Right lobe of liver (tissue), 6 donors: ENCODE data around the gene RIPOR1. TPM values are rescaled to one million over a fixed set of nuclear protein-coding genes. Genes with fewer than 3 reads are reported as not detected.
"Not testable (repeated sequence)": the region's sequence is repeated elsewhere in the genome, so short reads cannot be mapped to it uniquely, and the experiment has no call there.

Experiments
- ATAC-seq, 4 donors: fragments of 200-7000 bp; cut with Tn5 transposase; one replicate each; pipeline ENCODE4 v1.9.1; 2020; ENCODE audit warnings: mild to moderate bottlenecking in 4 of 4, moderate library complexity in 4 of 4
- DNase-seq, 3 donors: peaks; one replicate each; pipeline ENCODE4 v3.0.0-alpha.2; 2020
- H3K27ac ChIP-seq, 3 donors: fragments of 200-600 bp; one replicate each; pipeline ENCODE4 v1.8.0; 2022
- H3K27me3 ChIP-seq, 2 donors: fragments of 200-600 bp; one replicate each; pipeline ENCODE4 v1.8.0; 2022
- H3K36me3 ChIP-seq, 4 donors: fragments of 200-600 bp; sonication (generic) in 1 of 4; one replicate each; pipeline versions ENCODE4 v1.5.1 to v1.8.0; 2017 to 2022; ENCODE audit warnings: control low read depth in 1 of 4
- H3K4me1 ChIP-seq, 4 donors: fragments of 200-600 bp; sonication (generic) in 1 of 4; one replicate each; pipeline versions ENCODE4 v1.5.1 to v1.8.0; 2017 to 2022; ENCODE audit warnings: control low read depth in 1 of 4
- H3K4me3 ChIP-seq, 3 donors: fragments of 200-600 bp; one replicate each; pipeline ENCODE4 v1.8.0; 2022
- H3K9me3 ChIP-seq, 4 donors: fragments of 200-600 bp; sonication (generic) in 1 of 4; one replicate each; pipeline versions ENCODE4 v1.5.1 to v1.8.0; 2017 to 2022; ENCODE audit warnings: control low read depth in 1 of 4
- POLR2A ChIP-seq: fragments of 450-650 bp; IDR thresholded peaks from one replicate; pipeline ENCODE4 v1.6.1; 2017; ENCODE audit warnings: antibody characterized with exemption, mild to moderate bottlenecking
- WGBS: methylation state at CpG from one replicate; pipeline ENCODE4 v1.1.6; 2018; ENCODE audit warnings: low coverage, low lambda C conversion rate; ENCODE audit not compliant: insufficient coverage; ENCODE audit errors: missing lambda C conversion rate; 5-methylcytosine and 5-hydroxymethylcytosine counted together
- intact Hi-C, 2 donors: fragments of 100-400 bp; cut with DNase I; formaldehyde crosslinking; loops; one replicate each; pipeline versions ENCODE4 v1.11.2 to v1.14.1; 2022
- total RNA-seq, 6 experiments: library from RNA; depleted of rRNA in 2 of 6; stranded (reverse); fragments of >200 nt in 2 of 6; fragmentation: NEBNext Ultra II Directional in 3 of 6; extraction: Animal tissue kit (Norgen Biotek cat#: 25700) in 3 of 6; gene quantifications; one replicate each; pipeline versions ENCODE4 v1.1.0 to v1.2.4, GENCODE V29; 2016 to 2023
- TF ChIP-seq, protein P1 (sequence below), 4 donors: fragments of 200-600 bp in 3 of 4; fragments of 450-650 bp in 1 of 4; IDR thresholded peaks; one replicate each; pipeline versions ENCODE4 v1.5.1 to v1.8.0; 2016 to 2022; ENCODE audit warnings: antibody characterized with exemption in 4 of 4, mild to moderate bottlenecking in 2 of 4
- donor health status: DM: no; HTN: yes; CAD: no.
- donor health status: DM: no; HTN: no; CAD: no.
- donor health status: DM: no; HTN: no; CAD: no.
- donor health status: DM: no; HTN: yes; CAD: no.
- donor health status: DM: no; HTN: yes; CAD: no.

RIPOR1 gene
- total RNA-seq, 6 experiments from 2014 or later = 19.9 to 35.0 (median 26.8) TPM

DNA sequence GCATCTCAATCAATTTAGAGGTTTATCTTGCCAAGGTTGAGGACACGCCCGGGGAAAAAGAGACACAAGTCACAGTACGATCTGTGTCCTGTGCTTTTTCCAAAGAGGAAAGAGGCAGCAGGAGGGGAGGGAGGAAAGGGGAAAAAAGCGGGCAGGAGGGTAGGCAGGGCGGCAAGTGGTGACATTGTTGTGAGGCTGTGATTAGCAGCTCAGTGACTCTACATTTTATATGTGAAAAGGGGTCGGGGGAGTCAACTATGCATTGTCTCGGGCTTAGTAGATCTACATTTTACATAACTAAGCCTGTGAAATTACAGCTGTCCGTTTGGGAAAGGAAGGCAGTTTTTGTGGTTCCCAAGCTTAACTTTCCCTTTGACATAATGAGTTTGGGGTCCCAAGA lies 22.2 kb upstream of the RIPOR1 start:
- WGBS = 61% methylated on average over 8 of the region's 8 CpGs
- DNase-seq (no peak), ATAC-seq (no peak)
- Histone ChIP-seq H3K36me3 (no peaks in the 10 kb centered on the region), H3K4me1 (no peaks in the 10 kb centered on the region), H3K4me3 (no peak overlapping the region), H3K9me3 (no peaks in the 10 kb centered on the region), H3K27ac (no peak overlapping the region), H3K27me3 (no peaks in the 10 kb centered on the region)
- no peak for TF ChIP-seq POLR2A
- TF ChIP-seq, protein P1, sequence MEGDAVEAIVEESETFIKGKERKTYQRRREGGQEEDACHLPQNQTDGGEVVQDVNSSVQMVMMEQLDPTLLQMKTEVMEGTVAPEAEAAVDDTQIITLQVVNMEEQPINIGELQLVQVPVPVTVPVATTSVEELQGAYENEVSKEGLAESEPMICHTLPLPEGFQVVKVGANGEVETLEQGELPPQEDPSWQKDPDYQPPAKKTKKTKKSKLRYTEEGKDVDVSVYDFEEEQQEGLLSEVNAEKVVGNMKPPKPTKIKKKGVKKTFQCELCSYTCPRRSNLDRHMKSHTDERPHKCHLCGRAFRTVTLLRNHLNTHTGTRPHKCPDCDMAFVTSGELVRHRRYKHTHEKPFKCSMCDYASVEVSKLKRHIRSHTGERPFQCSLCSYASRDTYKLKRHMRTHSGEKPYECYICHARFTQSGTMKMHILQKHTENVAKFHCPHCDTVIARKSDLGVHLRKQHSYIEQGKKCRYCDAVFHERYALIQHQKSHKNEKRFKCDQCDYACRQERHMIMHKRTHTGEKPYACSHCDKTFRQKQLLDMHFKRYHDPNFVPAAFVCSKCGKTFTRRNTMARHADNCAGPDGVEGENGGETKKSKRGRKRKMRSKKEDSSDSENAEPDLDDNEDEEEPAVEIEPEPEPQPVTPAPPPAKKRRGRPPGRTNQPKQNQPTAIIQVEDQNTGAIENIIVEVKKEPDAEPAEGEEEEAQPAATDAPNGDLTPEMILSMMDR (IDR thresholded peaks at IDR 0.05) = no peak
- intact Hi-C loops = no loop called here

DNA sequence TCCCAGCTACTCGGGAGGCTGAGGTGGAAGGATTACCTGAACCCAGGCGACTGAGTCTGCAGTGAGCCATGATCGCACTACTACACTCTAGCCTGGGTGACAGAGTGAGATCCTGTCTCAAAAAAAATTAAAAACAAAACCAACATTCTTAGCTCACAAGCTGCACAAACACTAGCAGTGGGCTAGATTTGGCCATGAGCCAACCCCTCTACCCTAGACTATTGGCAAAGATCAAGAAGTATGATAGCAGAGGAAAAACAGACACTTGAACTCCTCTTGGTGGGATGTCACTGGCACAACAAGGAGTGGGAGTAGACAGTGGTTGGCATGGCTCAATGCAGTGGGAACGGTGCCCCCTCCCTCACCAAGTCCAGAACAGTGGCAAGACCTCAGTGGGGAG lies 19.6 kb upstream of the RIPOR1 start:
- H3K27ac ChIP-seq = no peak overlapping the region
- H3K36me3 ChIP-seq = no peaks in the 10 kb centered on the region
- no peaks in the 10 kb centered on the region for H3K27me3 ChIP-seq
- no peak for TF ChIP-seq POLR2A
- TF ChIP-seq, protein P1 (IDR thresholded peaks at IDR 0.05) = no peak
- H3K4me1 ChIP-seq = no peaks in the 10 kb centered on the region
- DNase-seq (no peak), ATAC-seq (no peak)
- intact Hi-C loops = no loop called here
- no peaks in the 10 kb centered on the region for H3K9me3 ChIP-seq
- H3K4me3 ChIP-seq = no peak overlapping the region
- 70% methylated on average over 4 of the region's 4 CpGs for WGBS

DNA sequence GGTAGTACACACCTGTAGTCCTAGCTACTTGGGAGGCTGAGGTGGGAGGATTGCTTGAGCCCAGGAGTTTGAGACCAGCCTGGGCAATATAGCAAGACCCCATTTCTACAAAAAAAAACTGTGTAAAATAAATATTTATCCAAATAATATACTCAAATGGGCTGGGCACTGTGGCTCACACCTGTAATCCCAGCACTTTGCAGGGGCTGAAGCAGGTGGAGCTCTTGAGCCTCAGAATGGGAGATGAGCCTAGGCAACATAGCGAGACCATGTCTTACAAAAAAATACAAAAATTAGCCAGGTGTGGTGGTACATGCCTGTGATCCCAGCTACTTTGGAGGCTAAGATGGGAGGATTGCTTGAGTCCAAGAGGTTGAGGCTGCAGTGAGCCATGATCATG lies 14.7 kb upstream of the RIPOR1 start:
- 88% methylated on average over 1 of the region's 1 CpG for WGBS
- H3K27ac ChIP-seq, intact Hi-C loops, H3K4me3 ChIP-seq, DNase-seq, H3K4me1 ChIP-seq, H3K9me3 ChIP-seq, H3K36me3 ChIP-seq, H3K27me3 ChIP-seq: not testable (repeated sequence)
- ATAC-seq = peak in 1 of 4 donors; percentile 13

DNA sequence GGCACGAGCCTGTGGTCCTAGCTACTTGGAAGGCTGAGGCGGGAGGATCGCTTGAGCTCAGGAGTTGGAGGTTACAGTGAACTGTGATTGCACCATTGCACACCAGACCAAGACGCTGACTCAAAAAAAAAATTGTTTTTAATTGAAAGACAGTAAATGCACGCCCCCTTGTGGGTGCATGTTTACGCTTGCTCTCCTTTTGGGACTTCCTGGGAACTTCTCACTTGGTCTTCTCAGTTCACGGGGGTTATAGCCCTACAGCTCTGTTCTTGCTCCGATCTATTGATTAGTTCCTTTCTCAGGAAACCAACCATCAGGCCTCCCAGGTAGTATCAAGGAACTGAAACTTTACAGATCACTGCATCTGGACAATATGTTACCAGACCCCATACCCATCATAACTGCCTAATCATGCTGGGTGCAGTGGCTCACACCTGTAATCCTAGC lies 14.2 kb upstream of the RIPOR1 start:
- no peaks in the 10 kb centered on the region for H3K27me3 ChIP-seq
- H3K4me1 ChIP-seq = no peaks in the 10 kb centered on the region
- H3K36me3 ChIP-seq = no peaks in the 10 kb centered on the region
- H3K27ac ChIP-seq = no peak overlapping the region
- peak in 2 of 3 donors; percentile 70 to 76 for DNase-seq
- peak; percentile 78 to 92 (median 88) for ATAC-seq
- no peak for TF ChIP-seq POLR2A
- TF ChIP-seq, protein P1 (IDR thresholded peaks at IDR 0.05) = peak; percentile 64 to 74 (median 66)
- H3K9me3 ChIP-seq = no peaks in the 10 kb centered on the region
- 5% methylated on average over 7 of the region's 8 CpGs for WGBS
- intact Hi-C loops = no loop called here
- H3K4me3 ChIP-seq = no peak overlapping the region

DNA sequence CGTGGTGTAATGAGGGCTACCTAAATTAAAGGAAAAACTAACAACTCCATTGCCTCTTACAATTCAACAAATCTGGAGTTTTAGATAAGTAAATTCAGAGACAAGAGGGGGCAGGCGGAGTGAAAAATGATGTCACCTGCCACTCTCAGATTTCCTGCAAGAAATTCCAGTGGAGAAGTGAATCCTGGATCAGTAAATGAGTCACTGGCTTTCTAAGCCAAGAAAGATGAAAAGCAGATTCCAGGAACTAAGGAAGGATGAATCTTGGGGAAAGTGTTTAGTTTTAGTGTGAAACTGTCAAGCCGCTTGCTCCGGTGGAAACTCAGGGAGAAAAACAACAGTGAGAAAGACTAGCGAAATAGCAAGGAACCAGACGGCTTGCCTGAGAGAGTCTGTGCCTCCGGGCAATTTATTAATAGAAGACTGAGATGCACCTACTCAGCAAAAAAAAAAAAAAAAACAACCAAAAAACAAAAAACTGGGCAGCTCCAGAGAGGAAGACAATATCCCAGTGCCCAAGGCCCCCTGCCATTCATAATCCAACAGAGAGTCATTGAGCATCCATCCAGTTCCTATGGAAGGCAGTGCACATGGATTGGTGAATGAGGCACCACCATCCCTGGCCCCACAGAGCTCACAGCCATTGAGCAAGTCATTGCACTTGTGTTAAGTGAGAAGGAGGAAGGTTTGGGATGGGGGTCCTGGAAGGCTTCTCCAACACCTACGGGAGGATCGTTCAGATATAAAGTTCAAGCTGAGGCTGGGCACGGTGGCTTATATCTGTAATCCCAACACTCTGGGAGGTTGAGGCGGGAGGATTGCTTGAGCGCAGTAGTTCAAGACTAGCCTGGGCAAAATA lies 12.1 kb upstream of the RIPOR1 start:
- Histone ChIP-seq H3K27me3 (no peaks in the 10 kb centered on the region), H3K4me3 (no peak overlapping the region), H3K36me3 (no peaks in the 10 kb centered on the region), H3K9me3 (no peaks in the 10 kb centered on the region), H3K4me1 (peaks cover 0 to 5% (median 0%) of the 10 kb centered on the region in 4 donors), H3K27ac (no peak overlapping the region)
- no peak for DNase-seq
- TF ChIP-seq, protein P1 (IDR thresholded peaks at IDR 0.05) = no peak
- TF ChIP-seq POLR2A = no peak
- 90% methylated on average over 12 of the region's 12 CpGs for WGBS
- no peak for ATAC-seq
- intact Hi-C loops = no loop called here
